Mammary epithelial cell (primary cell): ENCODE measurements around the gene PSTPIP1.

Experiments used
- CTCF ChIP-seq, 2 donors: IDR thresholded peaks in 1 of 2; conservative IDR thresholded peaks in 1 of 2; 2 replicates each; pipeline ENCODE4 v1.5.1; 2011 to 2012; ENCODE audit warnings: inconsistent platforms in 2 of 2, low read length in 2 of 2, mild to moderate bottlenecking in 2 of 2, control low read depth in 1 of 2, low read depth in 1 of 2; ENCODE audit not compliant: insufficient read depth in 1 of 2; ENCODE audit errors: extremely low read depth in 1 of 2
- EZH2 ChIP-seq: IDR thresholded peaks from 2 replicates; pipeline ENCODE4 v1.6.1; 2012; ENCODE audit warnings: low read length, inconsistent platforms, borderline replicate concordance

- TF ChIP-seq CTCF (conservative IDR thresholded peaks at IDR 0.05 in 1 of 2, IDR thresholded peaks at IDR 0.05 in 1 of 2; ENCODE audit: extremely low read depth in 1 of 2, insufficient read depth in 1 of 2, low read depth in 1 of 2, low read length in 2 of 2) (no peak), EZH2 (no peak)
Observed at GRCh38 chr15:76996526-76997401, 1.8 kb downstream of the PSTPIP1 start.
